IMR-90 (cell line): Measurements from ENCODE around the gene DUSP11. TPM values are rescaled to one million over a fixed set of nuclear protein-coding genes. Genes with fewer than 3 reads are reported as not detected.
"Not testable (repeated sequence)": the region's sequence is repeated elsewhere in the genome, so short reads cannot be mapped to it uniquely, and the experiment has no call there.

ENCODE experiments used
- ATAC-seq: fragments of 200-7000 bp; cut with Tn5 transposase; 2 replicates; pipeline ENCODE4 v1.9.1; 2020; ENCODE audit warnings: low read depth, mild to moderate bottlenecking, moderate library complexity
- BruUV-seq: library from RNA; stranded (reverse); fragments of 400-500 nt; replicated peaks from 2 replicates; lab custom pipeline; 2021; lab: Mats Ljungman, UMichigan
- CTCF ChIA-PET: fragments of 300-600 bp; formaldehyde crosslinking; extraction: SDS; loops from one replicate; lab custom pipeline; 2021; ENCODE audit warnings: antibody characterized with exemption; lab: Yijun Ruan, JAX
- POLR2A ChIA-PET: fragments of 300-600 bp; sonication (Branson Sonifier 250); formaldehyde crosslinking; loops from one replicate; lab custom pipeline; 2022; ENCODE audit warnings: antibody characterized with exemption; ENCODE audit not compliant: unreplicated experiment; lab: Charles Lee
- DNase-seq: peaks from one replicate; pipeline ENCODE4 v3.0.0; 2013
- H2AFZ ChIP-seq: replicated peaks from 2 replicates; pipeline ENCODE3; 2013; ENCODE audit warnings: low read length, mild to moderate bottlenecking; ENCODE audit not compliant: poor library complexity
- H2AK5ac ChIP-seq: 2 replicates; pipeline ENCODE4 v1.6.1; 2013; ENCODE audit warnings: low read depth, low read length, inconsistent platforms
- H2AK9ac ChIP-seq: replicated peaks from 2 replicates; pipeline ENCODE3; 2013; ENCODE audit warnings: mild to moderate bottlenecking, low read depth, low read length, moderate library complexity; ENCODE audit not compliant: poor library complexity
- H2BK120ac ChIP-seq: 2 replicates; pipeline ENCODE4 v1.6.1; 2013; ENCODE audit warnings: low read depth, low read length, inconsistent platforms
- H2BK15ac ChIP-seq: 3 replicates; pipeline ENCODE4 v1.6.1; 2013; ENCODE audit warnings: low read depth, low read length, inconsistent platforms
- H2BK20ac ChIP-seq: 2 replicates; pipeline ENCODE4 v1.6.1; 2013; ENCODE audit warnings: low read depth, mild to moderate bottlenecking, inconsistent platforms, low read length, moderate library complexity
- H2BK5ac ChIP-seq: 2 replicates; pipeline ENCODE4 v1.6.1; 2013; ENCODE audit warnings: mild to moderate bottlenecking, low read depth, low read length, inconsistent platforms; ENCODE audit not compliant: poor library complexity, severe bottlenecking
- H3K14ac ChIP-seq: replicated peaks from 2 replicates; pipeline ENCODE4 v1.6.1; 2013; ENCODE audit warnings: low read depth, low read length, inconsistent platforms
- H3K18ac ChIP-seq: 2 replicates; pipeline ENCODE4 v1.6.1; 2013; ENCODE audit warnings: low read depth, low read length, control low read depth
- H3K23ac ChIP-seq: 2 replicates; pipeline ENCODE4 v1.6.1; 2013; ENCODE audit warnings: low read depth, low read length, inconsistent platforms
- H3K27ac ChIP-seq: 2 replicates; pipeline ENCODE4 v1.5.1; 2013; ENCODE audit warnings: mild to moderate bottlenecking, control low read depth, low read length; ENCODE audit not compliant: insufficient read depth
- H3K27me3 ChIP-seq: 2 replicates; pipeline ENCODE4 v1.6.1; 2013; ENCODE audit warnings: low read length; ENCODE audit not compliant: control insufficient read depth, insufficient read depth
- H3K36me3 ChIP-seq: 2 replicates; pipeline ENCODE4 v1.6.1; 2013; ENCODE audit warnings: low read length, mixed read lengths; ENCODE audit not compliant: control insufficient read depth, insufficient read depth
- H3K4ac ChIP-seq: 2 replicates; pipeline ENCODE4 v1.6.1; 2013; ENCODE audit warnings: low read depth, low read length, inconsistent platforms
- H3K4me1 ChIP-seq: 2 replicates; pipeline ENCODE4 v1.6.1; 2013; ENCODE audit warnings: low read length, mixed read lengths; ENCODE audit not compliant: control insufficient read depth, insufficient read depth
- H3K4me2 ChIP-seq: 2 replicates; pipeline ENCODE4 v1.6.1; 2013; ENCODE audit warnings: low read depth, mild to moderate bottlenecking, control low read depth, low read length, moderate library complexity
- H3K4me3 ChIP-seq: 2 replicates; pipeline ENCODE4 v1.5.1; 2013; ENCODE audit warnings: low read depth, mild to moderate bottlenecking, control low read depth, low read length, moderate library complexity; ENCODE audit not compliant: insufficient read depth
- H3K56ac ChIP-seq: 2 replicates; pipeline ENCODE4 v1.6.1; 2013; ENCODE audit warnings: low read length, inconsistent platforms; ENCODE audit not compliant: insufficient read depth; ENCODE audit errors: extremely low read depth
- H3K79me1 ChIP-seq, 2 experiments: 2 replicates each; pipeline ENCODE4 v1.6.1; 2013; ENCODE audit warnings: low read length in 2 of 2, inconsistent platforms in 1 of 2, low read depth in 1 of 2
- H3K9ac ChIP-seq: 2 replicates; pipeline ENCODE4 v1.6.1; 2013; ENCODE audit warnings: low read depth, low read length, control low read depth
- H3K9me1 ChIP-seq: 2 replicates; pipeline ENCODE4 v1.6.1; 2013; ENCODE audit warnings: low read length, inconsistent platforms; ENCODE audit not compliant: insufficient read depth
- H3K9me3 ChIP-seq: 2 replicates; pipeline ENCODE4 v1.6.1; 2013; ENCODE audit warnings: low read length; ENCODE audit not compliant: control insufficient read depth, insufficient read depth
- H4K20me1 ChIP-seq: 2 replicates; pipeline ENCODE4 v1.6.1; 2013; ENCODE audit warnings: low read length, inconsistent platforms; ENCODE audit not compliant: insufficient read depth
- H4K5ac ChIP-seq: 2 replicates; pipeline ENCODE4 v1.6.1; 2013; ENCODE audit warnings: mild to moderate bottlenecking, low read depth, low read length, control low read depth
- H4K8ac ChIP-seq, 2 experiments: 2 replicates each; pipeline ENCODE4 v1.6.1; 2013; ENCODE audit warnings: low read depth in 2 of 2, low read length in 2 of 2, control low read depth in 1 of 2, inconsistent platforms in 1 of 2
- H4K91ac ChIP-seq: 2 replicates; pipeline ENCODE4 v1.6.1; 2013; ENCODE audit warnings: low read depth, low read length, inconsistent platforms; ENCODE audit not compliant: insufficient read depth
- BHLHE40 ChIP-seq: fragments of 150-350 bp; IDR thresholded peaks from 2 replicates; pipeline ENCODE4 v1.6.1; 2016; ENCODE audit warnings: mild to moderate bottlenecking, low read depth, low read length
- MAFK ChIP-seq: IDR thresholded peaks from 2 replicates; pipeline ENCODE4 v1.6.1; 2012; ENCODE audit warnings: low read depth, low read length, improper control_type of control experiment
- MAZ ChIP-seq: IDR thresholded peaks from 2 replicates; pipeline ENCODE4 v1.6.1; 2012; ENCODE audit warnings: low read depth, mild to moderate bottlenecking, low read length, improper control_type of control experiment, moderate library complexity, borderline replicate concordance
- POLR2A ChIP-seq: IDR thresholded peaks from 2 replicates; pipeline ENCODE4 v1.6.1; 2012; ENCODE audit warnings: mild to moderate bottlenecking, low read depth, low read length
- SMC3 ChIP-seq: fragments of 150-350 bp; IDR thresholded peaks from 2 replicates; pipeline ENCODE4 v1.6.1; 2016; ENCODE audit warnings: low read depth, mild to moderate bottlenecking, antibody characterized with exemption, low read length, moderate library complexity
- WGBS, 2 experiments: methylation state at CpG; one replicate each; pipeline versions ENCODE4 v1.1.5 to v1.1.7; 2013; ENCODE audit warnings: missing lambda C conversion rate in 2 of 2; ENCODE audit not compliant: insufficient read length in 1 of 2; ENCODE audit errors: extremely low coverage in 2 of 2; 5-methylcytosine and 5-hydroxymethylcytosine counted together
- dilution Hi-C: fragments of 300-500 bp; cut with HindIII; formaldehyde crosslinking; loops from one replicate; pipeline ENCODE4 v1.14.3; 2018; ENCODE audit warnings: low sequenced_read_pairs; ENCODE audit not compliant: unreplicated experiment
- in situ Hi-C: fragments of 300-500 bp; cut with MboI; formaldehyde crosslinking; loops from 3 replicates; pipeline ENCODE4 v1.14.3; 2019; ENCODE audit warnings: low sequenced_read_pairs, inconsistent platforms, mixed read lengths
- intact Hi-C: fragments of 100-400 bp; cut with micrococcal nuclease; formaldehyde crosslinking; loops from 2 replicates; pipeline ENCODE4 v1.10.0; 2022
- polyA plus RNA-seq, 3 experiments: library from polyadenylated mRNA; depleted of rRNA; stranded (reverse); fragments of >200 nt; gene quantifications; 2 replicates each; pipeline ENCODE4 v1.2.3, GENCODE V29; 2012; ENCODE audit warnings: low replicate concordance in 1 of 3
- total RNA-seq: library from RNA; depleted of rRNA; stranded (reverse); fragments of >200 nt; gene quantifications from 2 replicates; pipeline ENCODE4 v1.2.3, GENCODE V29; 2012

Gene DUSP11
- total and polyA plus RNA-seq, 2 of the 4 experiments (the other 2 are of a cell fraction): 22.4 to 25.6 TPM

GRCh38 chr2:73811878-73812277, 32.0 kb upstream of the DUSP11 start:
- no peak overlapping the region for H3K4me3 ChIP-seq

GRCh38 chr2:73783883-73784282, 4.0 kb upstream of the DUSP11 start, which contains the start of gene C2orf78:
Gene C2orf78, plus strand, starts transcription at chr2:73784183. Its CDS starts 127 bp downstream, at chr2:73784310.
- H3K9me1 ChIP-seq, H4K8ac ChIP-seq, H2BK5ac ChIP-seq, CTCF ChIA-PET, BruUV-seq, H4K20me1 ChIP-seq, H2BK120ac ChIP-seq, in situ Hi-C loops, H4K91ac ChIP-seq, H3K14ac ChIP-seq, H3K23ac ChIP-seq, POLR2A ChIA-PET, H3K4ac ChIP-seq, H3K79me1 ChIP-seq, H2BK20ac ChIP-seq, H3K18ac ChIP-seq, H3K9me3 ChIP-seq, H2AK9ac ChIP-seq, dilution Hi-C loops, ATAC-seq, H3K4me1 ChIP-seq, H2AFZ ChIP-seq, H3K27me3 ChIP-seq, H3K36me3 ChIP-seq, intact Hi-C loops, H2AK5ac ChIP-seq, H2BK15ac ChIP-seq, H3K56ac ChIP-seq, H4K5ac ChIP-seq, DNase-seq, H3K9ac ChIP-seq, H3K27ac ChIP-seq, H3K4me2 ChIP-seq, H3K4me3 ChIP-seq: not testable (repeated sequence)
- no CpG with 5 or more reads among the region's 3 CpGs for WGBS, 2 experiments

More at GRCh38 chr2:73811878-73812277, 32.0 kb upstream of the DUSP11 start:
- H3K9me1 ChIP-seq: 0 out of 2 replicates have a peak, but pooled peaks cover 5% of the 10 kb centered on the region
- no peak overlapping the region for H2BK5ac ChIP-seq
- H2AK9ac ChIP-seq: no peak overlapping the region
- H4K8ac ChIP-seq: no peak overlapping the region
- no peaks in the 10 kb centered on the region for H4K20me1 ChIP-seq
- TF ChIP-seq MAFK (no peak), SMC3 (no peak), POLR2A (no peak), BHLHE40 (no peak), MAZ (no peak)
- no peak overlapping the region for H3K4ac ChIP-seq
- no peak overlapping the region for H2AFZ ChIP-seq
- no peak overlapping the region for H2BK15ac ChIP-seq
- H2AK5ac ChIP-seq: no peak overlapping the region
- no peaks in the 10 kb centered on the region for H3K36me3 ChIP-seq
- no peak overlapping the region for H4K91ac ChIP-seq
- ATAC-seq: no peak
- ChIA-PET CTCF (no interaction called here), POLR2A (no interaction called here)
- H3K14ac ChIP-seq: no peak overlapping the region
- H3K18ac ChIP-seq: no peak overlapping the region
- no peaks in the 10 kb centered on the region for H3K79me1 ChIP-seq
- no peak overlapping the region for H3K4me2 ChIP-seq
- dilution Hi-C loops (no loop called here), intact Hi-C loops (no loop called here), in situ Hi-C loops (loop anchor here (25.0 kb wide), 1 partner anchor 525 kb away; the partner anchor contains the start of gene SLC4A5)
- no peak overlapping the region for H2BK120ac ChIP-seq
- BruUV-seq: no TSS peak
- no peak overlapping the region for H4K5ac ChIP-seq
- no peaks in the 10 kb centered on the region for H3K9me3 ChIP-seq
- no peaks in the 10 kb centered on the region for H3K4me1 ChIP-seq
- no peak overlapping the region for H3K9ac ChIP-seq
- H3K27me3 ChIP-seq: peaks cover 33% of the 10 kb centered on the region
- no peak overlapping the region for H3K27ac ChIP-seq
- no peak overlapping the region for H3K23ac ChIP-seq
- no peak overlapping the region for H3K56ac ChIP-seq
- DNase-seq: no peak
- no peak overlapping the region for H2BK20ac ChIP-seq
